GM12878 (cell line): Measurements from ENCODE around the gene COL18A1. TPM values are rescaled to one million over a fixed set of nuclear protein-coding genes. Genes with fewer than 3 reads are reported as not detected.

Experiments
- ATAC-seq: fragments of 200-7000 bp; cut with Tn5 transposase; 3 replicates; pipeline ENCODE4 v1.9.1; 2020; ENCODE audit warnings: mild to moderate bottlenecking, moderate library complexity
- BruUV-seq: library from RNA; stranded (reverse); fragments of 400-500 nt; replicated peaks from 2 replicates; lab custom pipeline; 2021; lab: Mats Ljungman, UMichigan
- CTCF ChIA-PET: fragments of 300-600 bp; sonication (Branson Sonifier 250); formaldehyde crosslinking; extraction: SDS; loops from one replicate; lab custom pipeline; 2021; ENCODE audit warnings: inconsistent platforms; lab: Yijun Ruan, JAX
- POLR2A ChIA-PET: fragments of 350-600 bp; formaldehyde crosslinking; extraction: SDS; loops from one replicate; lab custom pipeline; 2021; ENCODE audit warnings: inconsistent platforms; lab: Charles Lee
- RAD21 ChIA-PET: fragments of 300-600 bp; sonication (Branson Sonifier 250); formaldehyde crosslinking; loops from one replicate; lab custom pipeline; 2023; ENCODE audit warnings: antibody characterized with exemption; ENCODE audit not compliant: unreplicated experiment; lab: Charles Lee
- SMC1A ChIA-PET: fragments of 300-600 bp; sonication (Branson Sonifier 250); formaldehyde crosslinking; loops from one replicate; lab custom pipeline; 2023; ENCODE audit not compliant: unreplicated experiment, uncharacterized antibody; lab: Charles Lee
- DNase-seq: peaks from one replicate; pipeline ENCODE4 v3.0.0-alpha.2; 2011; ENCODE audit warnings: low read depth, low spot score
- FAIRE-seq: peaks from 3 replicates; lab custom pipeline; 2011; peaks lifted over from hg19 to GRCh38; lab: Jason Lieb, UNC
- H2AFZ ChIP-seq: 2 replicates; pipeline ENCODE4 v1.6.0; 2011; ENCODE audit warnings: low read depth, low read length, control low read depth; ENCODE audit not compliant: control insufficient read depth
- H3K27ac ChIP-seq: 2 replicates; pipeline ENCODE4 v1.5.1; 2011; ENCODE audit warnings: control low read depth; ENCODE audit not compliant: control insufficient read depth, insufficient read depth
- H3K27me3 ChIP-seq, 2 experiments: replicated peaks in 1 of 2; 2 replicates each; pipeline versions ENCODE4 v1.6.0 to v1.6.1; 2011; ENCODE audit warnings: low read length in 1 of 2; ENCODE audit not compliant: control insufficient read depth in 2 of 2, insufficient read depth in 2 of 2
- H3K36me3 ChIP-seq, 2 experiments: 2 replicates each; pipeline ENCODE4 v1.5.1; 2011; ENCODE audit warnings: low read length in 1 of 2; ENCODE audit not compliant: control insufficient read depth in 2 of 2, insufficient read depth in 2 of 2
- H3K4me1 ChIP-seq: 2 replicates; pipeline ENCODE4 v1.6.1; 2011; ENCODE audit warnings: mild to moderate bottlenecking, low read length, moderate library complexity, mixed read lengths; ENCODE audit not compliant: control insufficient read depth, insufficient read depth
- H3K4me2 ChIP-seq: 2 replicates; pipeline ENCODE4 v1.6.0; 2011; ENCODE audit warnings: control low read depth; ENCODE audit not compliant: control insufficient read depth, insufficient read depth
- H3K4me3 ChIP-seq: fragments of 200-600 bp; sonication (generic); 2 replicates; pipeline ENCODE4 v1.5.1; 2016
- H3K79me2 ChIP-seq: 2 replicates; pipeline ENCODE4 v1.6.0; 2011; ENCODE audit warnings: low read length; ENCODE audit not compliant: control insufficient read depth, insufficient read depth
- H3K9ac ChIP-seq: 2 replicates; pipeline ENCODE4 v1.8.0; 2011; ENCODE audit warnings: low read length, control low read depth, mixed read lengths; ENCODE audit not compliant: control insufficient read depth, insufficient read depth
- H3K9me3 ChIP-seq: replicated peaks from 3 replicates; pipeline ENCODE4 v1.5.1; 2011; ENCODE audit warnings: mild to moderate bottlenecking, low read length; ENCODE audit not compliant: control insufficient read depth, insufficient read depth
- H4K20me1 ChIP-seq: 2 replicates; pipeline ENCODE4 v1.6.0; 2011; ENCODE audit not compliant: control insufficient read depth, insufficient read depth
- ASH2L ChIP-seq: fragments of 300-600, 200-600 bp; sonication (generic); IDR thresholded peaks from 2 replicates; pipeline ENCODE4 v1.6.1; 2017; ENCODE audit warnings: low read depth, mild to moderate bottlenecking, borderline replicate concordance
- BCL11A ChIP-seq: IDR thresholded peaks from 2 replicates; pipeline ENCODE4 v1.6.1; 2011; ENCODE audit warnings: low read depth, low read length
- HDAC2 ChIP-seq: fragments of 200-600 bp; sonication (generic); IDR thresholded peaks from 2 replicates; pipeline ENCODE4 v1.6.1; 2017
- MTA3 ChIP-seq: IDR thresholded peaks from 2 replicates; pipeline ENCODE4 v1.6.1; 2012; ENCODE audit warnings: low read length, inconsistent platforms, borderline replicate concordance
- NR2F1 ChIP-seq: fragments of 450-650 bp; conservative IDR thresholded peaks from 2 replicates; pipeline ENCODE4 v1.6.1; 2017; ENCODE audit warnings: mild to moderate bottlenecking
- SIN3A ChIP-seq: IDR thresholded peaks from 2 replicates; pipeline ENCODE4 v1.6.1; 2012; ENCODE audit warnings: low read depth, low read length, improper control_type of control experiment
- SIX5 ChIP-seq: IDR thresholded peaks from 2 replicates; pipeline ENCODE4 v1.6.1; 2011; ENCODE audit warnings: mild to moderate bottlenecking, low read depth, low read length, moderate library complexity; ENCODE audit not compliant: severe bottlenecking
- STAT1 ChIP-seq: fragments of 450-650 bp; conservative IDR thresholded peaks from 2 replicates; pipeline ENCODE4 v1.6.1; 2014; ENCODE audit warnings: antibody characterized with exemption, mild to moderate bottlenecking
- TCF12 ChIP-seq: IDR thresholded peaks from 2 replicates; pipeline ENCODE4 v1.6.1; 2011; ENCODE audit warnings: low read depth, mild to moderate bottlenecking, low read length
- WGBS: methylation state at CpG from one replicate; pipeline ENCODE4 v1.1.6; 2016; ENCODE audit warnings: low lambda C conversion rate; ENCODE audit not compliant: insufficient replicate concordance, insufficient coverage; ENCODE audit errors: missing lambda C conversion rate; 5-methylcytosine and 5-hydroxymethylcytosine counted together
- in situ Hi-C: fragments of 300-500 bp; cut with MboI; formaldehyde crosslinking; loops from 9 replicates; pipeline ENCODE4 v1.14.3; 2018; ENCODE audit warnings: mixed read lengths
- intact Hi-C: fragments of 100-400 bp; cut with micrococcal nuclease; formaldehyde crosslinking; loops from one replicate; pipeline ENCODE4 v1.14.2; 2022; ENCODE audit not compliant: unreplicated experiment
- polyA plus RNA-seq, 11 experiments: library from polyadenylated mRNA; depleted of rRNA in 4 of 11; unstranded in 6 of 11; stranded (reverse) in 5 of 11; fragments of >200 nt; fragmentation: Nextera tagmentation in 4 of 11; fragmentation: Illumina TruSeq in 1 of 11; extraction: Ambion mirVana in 4 of 11; extraction: Trizol in 1 of 11; gene quantifications; 1 replicate in 1 of 11; 2 replicates in 10 of 11; pipeline versions ENCODE4 v1.2.1 to v1.2.3, GENCODE V29; 2011 to 2016; ENCODE audit warnings: inconsistent platforms in 2 of 11, missing spikeins in 2 of 11, low read depth in 1 of 11
- total RNA-seq, 4 experiments: library from RNA; depleted of rRNA in 3 of 4; stranded (reverse); fragments of >200 nt in 3 of 4; fragmentation: Illumina TruSeq in 1 of 4; extraction: Trizol in 1 of 4; gene quantifications; 2 replicates each; pipeline versions ENCODE4 v1.2.1 to v1.2.3, GENCODE V29; 2013 to 2021
- TF ChIP-seq, protein P1 (sequence below): fragments of 150-350 bp; IDR thresholded peaks from 2 replicates; pipeline ENCODE4 v1.6.1; 2016; ENCODE audit warnings: low read depth, low read length
- TF ChIP-seq, protein P2 (sequence below): fragments of 450-650 bp; IDR thresholded peaks from 2 replicates; pipeline ENCODE4 v1.6.1; 2014; ENCODE audit warnings: mild to moderate bottlenecking
- TF ChIP-seq, protein P3 (sequence below): fragments of 450-650 bp; IDR thresholded peaks from 2 replicates; pipeline ENCODE4 v1.6.1; 2016; ENCODE audit warnings: mild to moderate bottlenecking, moderate library complexity, borderline replicate concordance

Gene COL18A1
- total and polyA plus RNA-seq, 10 of the 15 experiments (the other 5 are each of a cell fraction or from before 2014, with no cell fraction given) = under 0.01 to 0.49 (median 0.09) TPM; not detected in 3

DNA sequence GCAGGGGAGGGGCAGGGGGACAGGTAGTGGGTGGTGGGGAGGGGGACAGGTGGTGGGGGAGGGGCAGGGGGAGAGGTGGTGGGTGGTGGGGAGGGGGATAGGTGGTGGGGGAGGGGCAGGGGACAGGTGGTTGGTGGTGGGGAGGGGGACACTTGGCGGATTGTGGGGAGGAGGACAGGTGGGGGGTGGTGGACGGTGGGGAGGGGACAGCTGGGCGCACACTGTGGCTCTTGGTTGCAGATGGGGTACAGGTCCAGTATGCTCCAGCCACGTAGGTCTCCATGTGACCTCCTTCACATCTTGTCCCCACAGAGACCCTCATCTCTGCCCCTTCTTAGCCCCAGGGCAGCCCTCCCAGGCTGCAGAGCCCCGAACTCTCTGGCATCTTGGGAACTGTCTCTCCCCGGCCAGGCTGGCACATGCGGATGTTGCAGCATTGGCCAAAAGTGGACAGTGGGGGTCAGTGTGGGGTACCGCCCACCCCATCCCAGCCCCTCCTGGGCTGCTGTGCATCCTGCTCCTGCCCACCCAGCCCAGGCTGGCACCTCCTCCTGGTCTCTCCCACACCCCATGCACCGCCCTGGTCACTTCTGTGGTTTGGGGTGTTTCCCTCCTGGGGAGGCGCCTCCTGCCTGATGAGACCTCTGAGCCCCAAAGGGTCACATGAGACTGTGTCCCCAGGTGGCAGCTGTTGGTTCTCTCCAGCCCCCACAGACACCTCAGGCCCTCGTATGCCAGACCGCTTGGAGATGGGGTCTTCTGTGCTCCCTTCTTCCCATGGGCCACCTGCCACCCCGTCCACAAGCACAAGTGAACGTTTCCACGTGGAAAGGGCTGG is 144.9 kb downstream of the COL18A1 start:
- SMC1A ChIA-PET = interaction anchor here (0.8 to 1.2 kb wide), 2 partner anchors 43 to 409 kb away, joined by 3 read pairs; no protein-coding TSS in a partner anchor
- RAD21 ChIA-PET = interaction anchor here (1.0 to 1.6 kb wide), 2 partner anchors 42 to 297 kb away, joined by 4 read pairs; no protein-coding TSS in a partner anchor
- DNase-seq = peak; percentile 49
- peak overlapping the region; percentile 66 for H3K4me2 ChIP-seq
- no peak for FAIRE-seq
- in situ Hi-C loops (no loop called here), intact Hi-C loops (loop anchor here (10.0 kb wide), 1 partner anchor 75 kb away; no protein-coding TSS in a partner anchor)
- H2AFZ ChIP-seq = peak overlapping the region; percentile 73
- H4K20me1 ChIP-seq = no peaks in the 10 kb centered on the region
- POLR2A ChIA-PET = no interaction called here
- peak overlapping the region; percentile 49 for H3K4me3 ChIP-seq
- H3K27ac ChIP-seq = peak overlapping the region; percentile 94
- H3K9me3 ChIP-seq = no peaks in the 10 kb centered on the region
- BruUV-seq = no TSS peak
- peaks cover 2% of the 10 kb centered on the region for H3K79me2 ChIP-seq
- CTCF ChIA-PET = interaction anchor here (1.0 kb wide), 1 partner anchor 46 kb away, joined by 5 read pairs; no protein-coding TSS in a partner anchor
- peak overlapping the region; percentile 68 for H3K9ac ChIP-seq
- H3K4me1 ChIP-seq = peaks cover 29% of the 10 kb centered on the region
- peak; percentile 68 for ATAC-seq
- 19% methylated on average over 12 of the region's 15 CpGs for WGBS
- no peaks in the 10 kb centered on the region for H3K36me3 ChIP-seq
- no peaks in the 10 kb centered on the region for H3K27me3 ChIP-seq
- TF ChIP-seq BCL11A = 0 out of 2 replicates have a peak, but pooled peaks have one; percentile 5
- no peak; the same call in 1 of the 2 replicates for TF ChIP-seq MTA3
- no peak for TF ChIP-seq ASH2L
- TF ChIP-seq HDAC2 = no peak
- TF ChIP-seq SIN3A = no peak
- TF ChIP-seq SIX5 = no peak
- TF ChIP-seq NR2F1 = peak; percentile 85
- TF ChIP-seq STAT1 = no peak
- TF ChIP-seq, protein P1, sequence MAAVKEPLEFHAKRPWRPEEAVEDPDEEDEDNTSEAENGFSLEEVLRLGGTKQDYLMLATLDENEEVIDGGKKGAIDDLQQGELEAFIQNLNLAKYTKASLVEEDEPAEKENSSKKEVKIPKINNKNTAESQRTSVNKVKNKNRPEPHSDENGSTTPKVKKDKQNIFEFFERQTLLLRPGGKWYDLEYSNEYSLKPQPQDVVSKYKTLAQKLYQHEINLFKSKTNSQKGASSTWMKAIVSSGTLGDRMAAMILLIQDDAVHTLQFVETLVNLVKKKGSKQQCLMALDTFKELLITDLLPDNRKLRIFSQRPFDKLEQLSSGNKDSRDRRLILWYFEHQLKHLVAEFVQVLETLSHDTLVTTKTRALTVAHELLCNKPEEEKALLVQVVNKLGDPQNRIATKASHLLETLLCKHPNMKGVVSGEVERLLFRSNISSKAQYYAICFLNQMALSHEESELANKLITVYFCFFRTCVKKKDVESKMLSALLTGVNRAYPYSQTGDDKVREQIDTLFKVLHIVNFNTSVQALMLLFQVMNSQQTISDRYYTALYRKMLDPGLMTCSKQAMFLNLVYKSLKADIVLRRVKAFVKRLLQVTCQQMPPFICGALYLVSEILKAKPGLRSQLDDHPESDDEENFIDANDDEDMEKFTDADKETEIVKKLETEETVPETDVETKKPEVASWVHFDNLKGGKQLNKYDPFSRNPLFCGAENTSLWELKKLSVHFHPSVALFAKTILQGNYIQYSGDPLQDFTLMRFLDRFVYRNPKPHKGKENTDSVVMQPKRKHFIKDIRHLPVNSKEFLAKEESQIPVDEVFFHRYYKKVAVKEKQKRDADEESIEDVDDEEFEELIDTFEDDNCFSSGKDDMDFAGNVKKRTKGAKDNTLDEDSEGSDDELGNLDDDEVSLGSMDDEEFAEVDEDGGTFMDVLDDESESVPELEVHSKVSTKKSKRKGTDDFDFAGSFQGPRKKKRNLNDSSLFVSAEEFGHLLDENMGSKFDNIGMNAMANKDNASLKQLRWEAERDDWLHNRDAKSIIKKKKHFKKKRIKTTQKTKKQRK = no peak
- peak; percentile 67; the same call in 1 of the 2 replicates for TF ChIP-seq TCF12
- TF ChIP-seq, protein P2, sequence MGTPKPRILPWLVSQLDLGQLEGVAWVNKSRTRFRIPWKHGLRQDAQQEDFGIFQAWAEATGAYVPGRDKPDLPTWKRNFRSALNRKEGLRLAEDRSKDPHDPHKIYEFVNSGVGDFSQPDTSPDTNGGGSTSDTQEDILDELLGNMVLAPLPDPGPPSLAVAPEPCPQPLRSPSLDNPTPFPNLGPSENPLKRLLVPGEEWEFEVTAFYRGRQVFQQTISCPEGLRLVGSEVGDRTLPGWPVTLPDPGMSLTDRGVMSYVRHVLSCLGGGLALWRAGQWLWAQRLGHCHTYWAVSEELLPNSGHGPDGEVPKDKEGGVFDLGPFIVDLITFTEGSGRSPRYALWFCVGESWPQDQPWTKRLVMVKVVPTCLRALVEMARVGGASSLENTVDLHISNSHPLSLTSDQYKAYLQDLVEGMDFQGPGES = no peak
- TF ChIP-seq, protein P3, sequence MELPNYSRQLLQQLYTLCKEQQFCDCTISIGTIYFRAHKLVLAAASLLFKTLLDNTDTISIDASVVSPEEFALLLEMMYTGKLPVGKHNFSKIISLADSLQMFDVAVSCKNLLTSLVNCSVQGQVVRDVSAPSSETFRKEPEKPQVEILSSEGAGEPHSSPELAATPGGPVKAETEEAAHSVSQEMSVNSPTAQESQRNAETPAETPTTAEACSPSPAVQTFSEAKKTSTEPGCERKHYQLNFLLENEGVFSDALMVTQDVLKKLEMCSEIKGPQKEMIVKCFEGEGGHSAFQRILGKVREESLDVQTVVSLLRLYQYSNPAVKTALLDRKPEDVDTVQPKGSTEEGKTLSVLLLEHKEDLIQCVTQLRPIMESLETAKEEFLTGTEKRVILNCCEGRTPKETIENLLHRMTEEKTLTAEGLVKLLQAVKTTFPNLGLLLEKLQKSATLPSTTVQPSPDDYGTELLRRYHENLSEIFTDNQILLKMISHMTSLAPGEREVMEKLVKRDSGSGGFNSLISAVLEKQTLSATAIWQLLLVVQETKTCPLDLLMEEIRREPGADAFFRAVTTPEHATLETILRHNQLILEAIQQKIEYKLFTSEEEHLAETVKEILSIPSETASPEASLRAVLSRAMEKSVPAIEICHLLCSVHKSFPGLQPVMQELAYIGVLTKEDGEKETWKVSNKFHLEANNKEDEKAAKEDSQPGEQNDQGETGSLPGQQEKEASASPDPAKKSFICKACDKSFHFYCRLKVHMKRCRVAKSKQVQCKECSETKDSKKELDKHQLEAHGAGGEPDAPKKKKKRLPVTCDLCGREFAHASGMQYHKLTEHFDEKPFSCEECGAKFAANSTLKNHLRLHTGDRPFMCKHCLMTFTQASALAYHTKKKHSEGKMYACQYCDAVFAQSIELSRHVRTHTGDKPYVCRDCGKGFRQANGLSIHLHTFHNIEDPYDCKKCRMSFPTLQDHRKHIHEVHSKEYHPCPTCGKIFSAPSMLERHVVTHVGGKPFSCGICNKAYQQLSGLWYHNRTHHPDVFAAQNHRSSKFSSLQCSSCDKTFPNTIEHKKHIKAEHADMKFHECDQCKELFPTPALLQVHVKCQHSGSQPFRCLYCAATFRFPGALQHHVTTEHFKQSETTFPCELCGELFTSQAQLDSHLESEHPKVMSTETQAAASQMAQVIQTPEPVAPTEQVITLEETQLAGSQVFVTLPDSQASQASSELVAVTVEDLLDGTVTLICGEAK = no peak
